ENCODE data around the gene KCTD18.

The KCTD18 gene

DNA sequence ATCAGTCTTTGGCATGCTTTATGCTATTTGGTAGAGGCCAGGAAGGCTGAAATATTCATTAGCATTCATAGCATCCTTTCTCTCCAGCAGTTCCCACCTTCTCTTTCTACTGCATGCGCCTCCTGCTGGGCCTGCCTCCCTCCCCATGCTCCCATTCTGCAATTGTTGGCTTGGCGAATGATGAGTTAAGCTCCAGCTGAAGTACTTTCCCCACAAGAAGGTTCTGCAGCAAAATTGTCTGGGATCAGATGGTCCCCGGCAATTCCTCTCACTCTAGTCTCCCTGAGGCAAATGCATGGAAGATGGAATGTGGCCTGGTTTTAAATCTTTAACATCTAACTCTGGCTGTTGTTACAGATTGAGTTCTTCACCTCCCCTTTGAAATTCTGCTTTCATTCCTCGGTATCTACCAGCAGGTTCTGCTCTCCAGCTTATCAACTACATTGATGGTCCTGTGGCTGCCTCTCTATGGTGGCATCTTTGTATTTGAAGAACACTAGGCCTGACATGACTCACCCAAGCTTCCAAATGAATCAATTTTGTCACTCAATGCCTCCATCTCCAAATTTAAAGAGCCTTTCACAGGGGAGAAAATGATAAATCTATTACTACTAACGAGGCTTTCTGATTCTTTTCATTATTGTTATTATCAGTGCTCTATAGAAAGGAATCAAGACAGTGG, 55.9 kb downstream of the KCTD18 start:
- no peak for DNase-seq

DNA sequence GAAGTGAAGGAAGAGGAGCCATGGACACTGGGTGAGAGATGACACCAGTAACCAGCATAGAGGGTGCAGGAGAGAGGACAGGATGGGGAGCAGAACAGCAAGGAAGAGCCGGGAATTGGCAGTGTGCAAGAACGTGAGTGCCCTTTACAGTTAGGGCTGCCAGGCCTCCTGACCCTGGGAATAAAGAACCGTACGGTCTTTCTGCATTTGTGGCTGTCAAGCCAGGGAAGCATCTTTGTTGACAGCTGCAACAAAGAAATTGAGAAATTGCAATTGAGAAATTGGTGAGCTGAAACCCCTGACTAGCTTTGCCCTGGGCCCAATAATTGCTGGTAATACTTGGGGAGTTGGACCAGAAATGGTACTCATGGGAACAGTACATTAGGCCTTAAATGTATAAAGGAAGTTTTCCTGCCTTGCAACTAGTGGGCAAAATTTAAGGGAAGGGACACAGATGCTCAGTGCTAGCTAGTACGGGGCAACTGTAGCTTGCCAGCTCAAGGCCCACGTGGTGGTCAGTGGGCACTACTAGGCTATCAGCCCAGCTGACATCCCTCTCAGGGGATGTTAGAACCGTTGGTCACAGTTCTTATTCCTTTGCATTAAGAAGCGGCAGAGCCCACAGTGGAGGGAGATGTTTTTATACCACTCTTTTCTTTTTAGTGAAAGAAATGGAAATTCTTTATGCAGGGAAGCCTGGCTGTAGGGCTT, 56.6 kb downstream of the KCTD18 start:
- no peak for DNase-seq

DNA sequence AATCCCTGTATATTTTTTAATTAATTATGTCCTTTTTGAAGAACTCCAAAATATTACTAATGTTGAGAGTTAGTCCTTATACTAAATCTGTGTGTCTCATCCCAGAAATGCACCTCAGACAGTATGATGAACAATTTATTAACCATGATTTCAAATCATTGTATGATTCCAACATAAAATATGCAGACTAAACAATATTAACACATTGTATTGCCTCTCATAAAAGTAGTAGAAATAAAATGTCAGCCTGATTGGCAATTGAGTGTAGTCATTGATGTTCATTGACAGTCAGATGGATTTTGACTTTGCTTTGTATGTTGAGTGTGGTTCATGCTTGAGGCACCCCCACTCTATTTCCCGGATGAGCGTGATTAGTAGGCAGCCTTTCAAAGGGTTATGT, 57.5 kb downstream of the KCTD18 start:
- no peak for DNase-seq

DNA sequence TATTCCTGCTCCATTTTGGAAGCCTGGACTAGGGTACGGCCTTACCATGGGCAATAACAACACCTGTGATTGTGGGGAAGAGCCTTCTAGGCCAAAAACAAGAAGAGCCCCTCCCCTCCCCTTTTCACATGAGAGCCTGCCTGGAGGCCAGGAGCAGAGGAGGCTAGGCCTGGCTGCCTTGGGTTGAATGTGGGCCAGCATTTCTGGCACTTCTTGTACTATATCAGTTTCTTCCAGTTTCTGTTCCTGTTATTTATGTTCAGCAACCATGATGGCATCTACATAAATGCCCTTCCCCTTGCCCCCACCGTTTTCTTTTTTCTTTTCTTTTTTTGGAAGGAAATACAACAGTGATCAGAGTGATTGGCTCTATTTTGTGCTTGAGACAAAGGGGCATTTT, 58.4 kb downstream of the KCTD18 start:
- peak; percentile 72 for DNase-seq

DNA sequence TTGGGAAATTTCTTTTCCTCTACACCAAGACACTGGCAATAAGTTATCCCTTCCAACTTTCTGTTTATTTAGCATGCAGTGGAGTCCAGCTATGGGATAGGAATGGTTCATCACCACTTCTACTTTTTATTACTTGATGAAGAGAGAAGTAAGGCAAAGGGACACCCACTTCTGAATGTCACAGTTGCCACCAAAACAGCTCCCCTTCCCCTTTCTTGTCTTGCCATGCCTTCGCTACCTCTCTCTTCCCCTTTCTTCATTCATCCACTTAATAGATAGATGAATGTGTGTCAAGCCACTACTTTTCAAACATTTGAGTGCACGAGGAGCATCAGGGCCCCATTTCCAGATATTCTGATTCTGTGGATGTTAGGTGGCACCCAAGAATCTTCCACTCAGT, 59.6 kb downstream of the KCTD18 start:
- DNase-seq, result no peak

DNA sequence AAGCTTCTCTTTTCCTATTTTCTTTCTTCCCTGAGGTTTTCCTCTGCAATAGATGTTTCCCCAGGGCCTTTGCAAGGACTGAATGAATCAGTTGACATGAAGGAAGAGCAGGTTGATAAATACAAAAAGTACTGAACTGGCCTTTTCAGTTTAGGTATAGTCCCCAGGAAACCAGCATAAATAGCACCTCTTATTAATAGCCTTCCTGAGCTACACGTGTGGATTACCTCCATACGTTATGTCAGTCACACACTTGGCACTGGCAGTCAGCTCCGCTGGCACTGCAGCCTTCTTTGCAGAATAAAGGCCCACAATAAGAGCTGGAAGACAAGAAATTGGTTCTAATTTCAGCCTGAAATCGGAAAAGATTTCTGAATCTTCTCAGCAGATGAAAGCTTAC, 60.7 kb downstream of the KCTD18 start:
- DNase-seq, result no peak

DNA sequence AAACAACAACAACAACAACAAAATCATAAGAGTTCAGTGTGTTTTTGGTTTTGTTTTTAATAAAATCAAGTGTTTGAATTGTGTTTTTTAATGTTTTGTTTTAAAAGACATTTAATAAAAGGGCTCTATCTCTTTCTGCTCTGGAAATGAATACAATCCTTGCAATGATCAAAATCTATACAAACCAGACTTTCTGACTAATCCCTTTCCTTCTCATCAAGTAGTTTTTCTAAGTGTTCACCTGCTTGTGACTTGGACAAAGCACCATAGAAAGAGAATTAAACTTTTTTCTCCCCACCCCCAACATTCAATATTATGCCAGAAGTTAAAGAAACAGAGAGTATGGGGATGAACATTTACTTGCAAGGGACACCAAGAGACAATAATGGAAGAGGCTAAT, 61.4 kb downstream of the KCTD18 start:
- DNase-seq, result no peak

DNA sequence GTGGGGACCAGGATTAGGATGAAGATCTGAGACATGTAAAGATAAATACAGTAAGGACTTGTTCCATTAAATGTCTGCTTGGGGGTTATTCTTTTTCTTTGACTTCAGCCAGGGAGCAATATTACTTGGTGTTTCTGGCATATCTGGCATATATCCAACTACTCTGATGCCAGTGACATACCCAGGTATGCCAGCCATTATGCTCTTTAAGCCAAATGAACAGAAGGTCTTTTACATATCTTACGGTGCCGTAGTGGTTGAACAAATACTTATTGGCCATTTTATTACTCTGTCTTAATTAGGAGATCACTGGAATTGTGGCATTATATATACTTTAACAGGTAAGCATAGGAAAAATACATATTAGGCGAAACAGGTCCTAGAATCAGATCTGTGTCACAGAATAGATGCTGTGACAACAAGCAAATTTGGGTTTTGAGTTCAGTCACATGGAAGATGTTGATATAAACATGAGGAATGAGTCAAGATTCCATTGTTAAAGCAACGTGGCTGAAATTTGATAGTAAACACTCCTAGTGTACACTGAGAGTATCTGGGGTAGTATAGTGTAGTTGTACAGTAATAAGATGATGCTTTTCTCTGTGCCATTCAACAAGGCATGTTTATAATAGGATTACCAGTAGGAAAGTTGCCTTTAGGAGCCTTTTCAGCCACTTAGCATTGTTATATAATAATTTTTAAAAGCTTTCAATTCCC, 62.6 kb downstream of the KCTD18 start:
- DNase-seq, result no peak

DNA sequence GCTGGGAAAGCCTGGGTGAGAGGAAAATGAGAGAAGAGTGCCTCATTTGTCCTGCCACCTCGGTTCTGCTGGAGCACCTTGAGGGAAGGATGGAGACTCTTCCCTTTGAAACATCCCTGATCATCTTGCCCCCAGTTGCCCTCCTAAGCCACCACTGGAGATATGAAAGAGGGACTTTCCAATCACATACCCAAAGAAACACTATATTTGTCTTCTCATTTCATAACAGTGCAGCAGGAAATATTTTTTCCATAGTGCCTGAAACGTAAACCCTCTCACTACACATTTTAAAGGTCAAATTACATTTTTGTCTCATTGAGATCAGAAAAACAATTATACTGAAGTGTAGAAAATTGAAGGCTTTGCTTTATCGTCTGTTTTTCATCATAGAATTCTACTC, 63.3 kb downstream of the KCTD18 start:
- DNase-seq, result no peak

DNA sequence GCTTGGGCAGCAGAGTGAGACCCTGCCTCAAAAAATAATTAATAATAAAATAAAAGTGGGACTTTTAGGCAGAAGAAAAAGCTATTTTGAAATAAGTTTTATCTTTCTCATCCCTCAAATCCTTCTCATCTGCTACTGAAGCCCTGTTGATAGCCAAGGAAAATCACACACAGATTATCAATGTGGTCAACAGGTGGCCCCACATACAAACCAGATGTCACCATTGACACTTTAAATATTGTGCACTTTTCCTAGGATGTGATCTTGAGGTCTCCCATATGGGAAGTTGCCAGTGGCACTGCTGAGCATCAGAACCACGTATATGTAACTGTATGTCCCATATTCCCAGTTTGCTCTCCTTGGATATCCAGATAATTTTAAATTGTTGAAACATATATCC, 64.6 kb downstream of the KCTD18 start:
- no peak for DNase-seq

DNA sequence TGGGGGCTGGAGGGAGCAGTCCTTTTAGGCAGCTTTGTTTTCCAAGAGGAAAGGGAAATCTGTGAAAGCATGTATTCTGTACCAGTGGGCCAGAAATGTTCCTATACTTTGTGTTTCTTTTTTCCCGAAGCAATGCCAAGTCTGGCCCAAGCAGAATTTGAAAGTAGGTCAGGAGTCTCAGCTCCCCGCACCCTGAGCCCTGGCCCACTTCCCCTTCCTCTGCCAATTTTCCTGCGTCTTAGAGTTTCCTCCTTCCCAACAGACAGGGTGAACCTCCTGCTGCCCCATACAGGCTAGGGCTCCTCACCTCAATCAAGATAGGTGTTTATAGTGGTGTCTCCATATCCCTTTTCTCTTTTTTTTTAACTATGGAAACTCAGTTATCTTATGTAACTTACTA, 65.3 kb downstream of the KCTD18 start:
- no peak for DNase-seq

DNA sequence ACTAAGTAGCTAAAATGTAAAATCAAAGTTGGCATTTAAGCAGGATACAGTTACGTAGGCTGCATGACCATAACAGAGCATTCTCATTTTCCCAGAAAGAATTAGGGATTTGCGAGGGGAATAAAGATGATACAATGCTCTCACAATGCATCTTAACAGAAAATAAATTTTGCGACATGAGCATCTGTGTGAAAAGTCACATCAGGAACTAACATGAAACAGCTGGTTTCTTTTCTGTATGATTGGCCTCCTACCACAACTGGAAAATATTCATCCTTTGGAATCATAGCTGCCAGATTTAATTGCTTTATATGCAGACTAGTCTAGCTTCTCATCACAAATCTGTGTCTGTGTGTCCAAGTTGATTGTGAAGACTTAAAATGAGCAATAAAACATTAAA, 66.0 kb downstream of the KCTD18 start:
- no peak for DNase-seq

DNA sequence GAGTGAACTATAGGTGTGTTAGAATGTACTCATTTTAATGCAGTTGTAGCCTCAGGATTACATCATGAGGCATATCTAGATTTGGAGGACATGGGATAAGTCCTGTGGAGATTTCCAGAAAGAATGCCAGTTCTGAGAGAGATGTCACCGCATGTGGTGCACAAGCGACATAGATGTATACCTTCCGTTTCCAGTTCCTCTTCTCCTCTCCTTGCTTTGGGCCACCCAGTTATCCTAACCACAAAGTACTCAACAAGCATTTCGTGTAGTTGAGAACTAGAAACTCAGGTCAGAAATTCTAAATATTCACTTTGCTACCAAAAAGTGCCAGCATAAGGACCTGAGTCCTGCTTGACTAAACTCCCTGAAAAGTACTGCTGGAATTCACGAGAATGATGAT, 66.5 kb downstream of the KCTD18 start:
- no peak for DNase-seq

DNA sequence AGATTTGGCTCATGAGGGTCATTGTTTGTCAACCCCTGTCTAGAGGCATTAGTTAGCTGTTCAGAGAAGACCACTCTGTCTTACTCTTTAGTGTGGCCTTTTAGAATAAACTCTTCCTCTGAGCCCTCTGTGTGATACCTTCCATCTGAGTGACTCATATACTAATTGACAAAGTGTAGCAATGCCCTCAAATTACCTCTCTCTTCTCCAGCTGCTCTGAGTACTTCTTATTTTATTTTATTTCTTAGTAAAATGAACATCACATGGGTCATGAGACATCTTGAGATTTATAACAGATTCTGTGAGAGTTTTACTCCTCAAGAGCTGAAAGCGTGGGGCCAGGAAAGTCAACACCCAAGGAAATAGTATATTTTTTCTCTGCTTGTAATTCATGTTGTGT, 67.4 kb downstream of the KCTD18 start:
- no peak for DNase-seq

DNA sequence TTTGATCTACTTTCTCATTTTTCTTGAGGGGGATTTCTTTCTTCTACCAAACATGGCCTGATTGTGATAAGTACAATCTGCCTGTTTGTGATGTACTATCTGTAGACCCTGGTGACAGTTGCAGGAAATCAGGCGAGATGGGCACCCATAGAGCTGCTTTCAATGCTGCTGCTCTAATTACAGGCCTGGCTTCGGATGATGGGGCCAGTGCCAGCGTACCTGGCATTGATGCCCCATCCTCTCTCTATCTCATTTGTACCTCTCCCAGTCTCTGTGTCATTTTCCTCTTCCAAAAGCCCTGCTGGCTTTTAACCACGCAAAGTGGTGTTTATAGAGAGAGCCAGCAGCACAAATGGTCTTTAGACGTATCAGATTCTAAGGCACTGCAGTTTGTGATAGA, 69.9 kb downstream of the KCTD18 start:
- DNase-seq, result no peak
